ENCODE measurements around the gene NNT. TPM values are rescaled to one million over a fixed set of nuclear protein-coding genes. Genes with fewer than 3 reads are reported as not detected.

The NNT gene
- total and polyA plus RNA-seq, 9 of the 15 experiments (the other 6 are each of a cell fraction or from before 2014, with no cell fraction given) = 21.9 to 68.6 (median 42.2) TPM

- no peaks in the 10 kb centered on the region for H3K9me3 ChIP-seq (replicated peaks; ENCODE audit: control insufficient read depth, insufficient read depth, low read depth, low read length)
- H3K4me1 ChIP-seq (replicated peaks in 1 of 2; ENCODE audit: control insufficient read depth in 2 of 2, insufficient read depth in 2 of 2, low read length in 2 of 2) = no peaks in the 10 kb centered on the region
- H2AFZ ChIP-seq (ENCODE audit: low read depth, low read length) = no peak overlapping the region
- DNase-seq (ENCODE audit: extremely low read depth in 1 of 4, low spot score in 3 of 4) (no peak), ATAC-seq (peak; percentile 31; the same call in 1 of the 3 replicates), FAIRE-seq (no peak)
- intact Hi-C loops (cut with micrococcal nuclease) (no loop called here), in situ Hi-C loops (cut with MboI) (no loop called here)
- ChIA-PET CTCF (ENCODE audit: low intra/inter-chr PET ratio) (no interaction called here), POLR2A (interaction anchor here (1.3 to 1.4 kb wide), 2 partner anchors 9 to 14 kb away, joined by 4 read pairs; no protein-coding TSS in a partner anchor)
- H4K20me1 ChIP-seq (replicated peaks; ENCODE audit: control insufficient read depth, insufficient read depth, low read length) = no peaks in the 10 kb centered on the region
- no peak overlapping the region for H3K9ac ChIP-seq (ENCODE audit: insufficient read depth in 1 of 2, low read depth in 2 of 2, low read length in 2 of 2)
- no peaks in the 10 kb centered on the region for H3K9me1 ChIP-seq (ENCODE audit: control insufficient read depth, insufficient read depth, low read length)
- no TSS peak for BruUV-seq (replicated peaks)
- H3K79me2 ChIP-seq (ENCODE audit: control insufficient read depth, insufficient read depth, low read length) = no peaks in the 10 kb centered on the region
- H3K36me3 ChIP-seq (ENCODE audit: control insufficient read depth, insufficient read depth, low read length) = no peaks in the 10 kb centered on the region; the same call in 2 of the 3 replicates
- WGBS (ENCODE audit: insufficient coverage, low coverage, missing lambda C conversion rate) = 35% methylated on average over 1 of the region's 1 CpG
- no peak overlapping the region for H3K4me3 ChIP-seq
- no peak overlapping the region for H3K4me2 ChIP-seq (ENCODE audit: insufficient read depth, low read length)
- TF ChIP-seq ZZZ3 (IDR thresholded peaks at IDR 0.05) = no peak
- no peak for TF ChIP-seq GABPA (tag; conservative IDR thresholded peaks at IDR 0.05; ENCODE audit: low read depth)
- TF ChIP-seq ZKSCAN3 (CRISPR knock-in tag; IDR thresholded peaks at IDR 0.05) = no peak
- TF ChIP-seq ZNF239 (CRISPR knock-in tag; IDR thresholded peaks at IDR 0.05) = no peak
- TF ChIP-seq ELF1 (tag; IDR thresholded peaks at IDR 0.05) = no peak
- no peak for TF ChIP-seq MCM3 (IDR thresholded peaks at IDR 0.05)
- no peak for TF ChIP-seq ZNF175 (CRISPR knock-in tag; IDR thresholded peaks at IDR 0.05; ENCODE audit: low read depth)
- no peak for TF ChIP-seq BDP1 (IDR thresholded peaks at IDR 0.05; ENCODE audit: insufficient read depth, insufficient read length)
- no peak for TF ChIP-seq C11orf30 (IDR thresholded peaks at IDR 0.05; ENCODE audit: low read depth)
- H3K27me3 ChIP-seq (ENCODE audit: control insufficient read depth in 2 of 2, insufficient read depth in 2 of 2, low read length in 2 of 2) = no peaks in the 10 kb centered on the region
- no peak overlapping the region for H3K27ac ChIP-seq (ENCODE audit: extremely low read depth, low read depth, low read length)
These were observed 14.1 kb upstream of the NNT start for GRCh38 chr5:43588842-43589241.

All from K562 (cell line).